Heart left ventricle (tissue), 13 donors: ENCODE data around the gene USP10.

Experiments used
- POLR2A ChIP-seq, 2 donors: fragments of 450-650 bp; IDR thresholded peaks; one replicate each; pipeline ENCODE4 v1.6.1; 2017; ENCODE audit warnings: antibody characterized with exemption in 2 of 2, mild to moderate bottlenecking in 2 of 2, moderate library complexity in 2 of 2
- TF ChIP-seq, protein P1 (sequence below), 12 donors: fragments of 200-600 bp; sonication (generic) in 4 of 12; IDR thresholded peaks; one replicate each; pipeline versions ENCODE4 v1.5.0 to v1.8.0; 2018 to 2022; ENCODE audit warnings: antibody characterized with exemption in 12 of 12, mild to moderate bottlenecking in 5 of 12
- donor health status: ischemic (EF 13 %, LVEDD 7.1; RV severe dilation, severe dysfunction).
- donor health status: DM: no; HTN: yes; CAD: no.
- donor health status: DM: no; HTN: no; CAD: no.
- donor health status: ischemic (EF 25% LVEDD 6.9; RV normal size, moderate dysfunction).
- donor health status: ischemic (EF 25% LVEDD 5.7; RV mildly dilated, moderate dysfunction).
- donor health status: ischemic (EF 35%, LVEDD 5.7; RV mildly dilated, moderate dysfunction).
- donor health status: nonischemic (EF 11% LVEDD 7.7; RV severe dilation, severe dysfunction).
- donor health status: DM: yes; HTN: yes; CAD: no.
- donor health status: PGD.
- donor health status: ischemic (EF 29% LVEDD 5.4; RV normal size, mild dysfunction).
- donor health status: nonischemic (EF 23%, LVEDD 6.1; RV moderate dilation, normal function).

DNA sequence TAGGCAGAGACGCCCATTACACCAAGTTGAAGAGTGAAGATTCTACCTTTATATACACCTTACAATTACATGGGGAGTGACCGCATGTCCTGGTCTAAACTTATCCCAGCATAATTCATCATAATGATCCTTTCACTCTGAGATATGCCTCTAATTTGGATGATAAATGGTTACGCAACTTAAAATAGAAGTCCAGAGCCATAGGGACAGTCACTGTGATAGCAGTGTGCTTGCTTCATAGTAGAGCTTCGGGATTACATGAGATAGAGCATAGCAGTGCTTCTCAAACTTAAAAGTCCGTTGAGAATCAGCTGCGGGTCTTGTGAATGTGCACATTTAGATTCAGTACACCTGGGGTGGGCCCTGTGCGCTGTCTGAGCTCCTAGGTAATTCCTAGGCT, 16.9 kb downstream of the USP10 start:
- TF ChIP-seq POLR2A (IDR thresholded peaks at IDR 0.05): no peak
- TF ChIP-seq, protein P1, sequence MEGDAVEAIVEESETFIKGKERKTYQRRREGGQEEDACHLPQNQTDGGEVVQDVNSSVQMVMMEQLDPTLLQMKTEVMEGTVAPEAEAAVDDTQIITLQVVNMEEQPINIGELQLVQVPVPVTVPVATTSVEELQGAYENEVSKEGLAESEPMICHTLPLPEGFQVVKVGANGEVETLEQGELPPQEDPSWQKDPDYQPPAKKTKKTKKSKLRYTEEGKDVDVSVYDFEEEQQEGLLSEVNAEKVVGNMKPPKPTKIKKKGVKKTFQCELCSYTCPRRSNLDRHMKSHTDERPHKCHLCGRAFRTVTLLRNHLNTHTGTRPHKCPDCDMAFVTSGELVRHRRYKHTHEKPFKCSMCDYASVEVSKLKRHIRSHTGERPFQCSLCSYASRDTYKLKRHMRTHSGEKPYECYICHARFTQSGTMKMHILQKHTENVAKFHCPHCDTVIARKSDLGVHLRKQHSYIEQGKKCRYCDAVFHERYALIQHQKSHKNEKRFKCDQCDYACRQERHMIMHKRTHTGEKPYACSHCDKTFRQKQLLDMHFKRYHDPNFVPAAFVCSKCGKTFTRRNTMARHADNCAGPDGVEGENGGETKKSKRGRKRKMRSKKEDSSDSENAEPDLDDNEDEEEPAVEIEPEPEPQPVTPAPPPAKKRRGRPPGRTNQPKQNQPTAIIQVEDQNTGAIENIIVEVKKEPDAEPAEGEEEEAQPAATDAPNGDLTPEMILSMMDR (IDR thresholded peaks at IDR 0.05): no peak
